K562 (cell line): ENCODE measurements around the gene APC2. TPM values are rescaled to one million over a fixed set of nuclear protein-coding genes. Genes with fewer than 3 reads are reported as not detected.

ENCODE experiments used
- BRD9 ChIP-seq: fragments of 450-650 bp; IDR thresholded peaks from 2 replicates; pipeline ENCODE4 v1.6.1; 2018; ENCODE audit warnings: low read depth; ENCODE audit not compliant: partially characterized antibody
- CREBBP ChIP-seq: IDR thresholded peaks from one replicate; pipeline ENCODE4 v1.6.1; 2012; ENCODE audit warnings: low read depth, mild to moderate bottlenecking, control low read depth, inconsistent platforms, low read length
- CXXC5 ChIP-seq: fragments of 250-450 bp; sonication (Bioruptor Pico); IDR thresholded peaks from 2 replicates; pipeline ENCODE4 v1.8.0; 2022; ENCODE audit warnings: inconsistent platforms, mild to moderate bottlenecking, moderate library complexity
- E2F6 ChIP-seq, 2 experiments: IDR thresholded peaks; 2 replicates each; pipeline ENCODE4 v1.6.1; 2011; ENCODE audit warnings: borderline replicate concordance in 1 of 2, control low read depth in 1 of 2, low read depth in 1 of 2, low read length in 1 of 2, mild to moderate bottlenecking in 1 of 2, mixed read lengths in 1 of 2, moderate library complexity in 1 of 2; ENCODE audit not compliant: insufficient read depth in 1 of 2, insufficient read length in 1 of 2, poor library complexity in 1 of 2, severe bottlenecking in 1 of 2; ENCODE audit errors: extremely low read depth in 1 of 2
- ELF4 ChIP-seq: fragments of 450-650 bp; formaldehyde crosslinking; IDR thresholded peaks from 2 replicates; pipeline ENCODE4 v1.4.0; 2022; ENCODE audit warnings: missing genetic modification characterization
- GTF3C2 ChIP-seq: IDR thresholded peaks from 3 replicates; pipeline ENCODE4 v1.6.1; 2011; ENCODE audit warnings: borderline replicate concordance, mild to moderate bottlenecking, moderate library complexity; ENCODE audit not compliant: insufficient read length; ENCODE audit errors: extremely low read depth
- HES1 ChIP-seq: fragments of 450-650 bp; IDR thresholded peaks from 2 replicates; pipeline ENCODE4 v1.6.1; 2016; ENCODE audit warnings: low read depth, mild to moderate bottlenecking, moderate library complexity
- MAFG ChIP-seq: fragments of 450-650 bp; conservative IDR thresholded peaks from 2 replicates; pipeline ENCODE4 v1.6.1; 2016; ENCODE audit warnings: missing genetic modification characterization, missing compliant biosample characterization
- MAX ChIP-seq: sonication (generic); formaldehyde crosslinking; IDR thresholded peaks from 2 replicates; pipeline ENCODE4 v1.9.0; 2022; ENCODE audit warnings: mild to moderate bottlenecking, missing genetic modification reagents
- MECOM ChIP-seq: fragments of 250-450 bp; sonication (Bioruptor Pico); IDR thresholded peaks from 2 replicates; pipeline ENCODE4 v1.8.0; 2022; ENCODE audit warnings: inconsistent platforms
- POLR2A ChIP-seq: fragments of 450-650 bp; conservative IDR thresholded peaks from 2 replicates; pipeline ENCODE4 v1.6.1; 2016
- SIX5 ChIP-seq, 2 experiments: IDR thresholded peaks; 2 replicates each; pipeline ENCODE4 v1.6.1; 2011; ENCODE audit warnings: low read length in 2 of 2, borderline replicate concordance in 1 of 2, low read depth in 1 of 2, mild to moderate bottlenecking in 1 of 2, moderate library complexity in 1 of 2; ENCODE audit not compliant: insufficient read depth in 1 of 2
- SMARCA5 ChIP-seq: fragments of 450-650 bp; IDR thresholded peaks from 2 replicates; pipeline ENCODE4 v1.6.1; 2016
- TFAP4 ChIP-seq: sonication (generic); formaldehyde crosslinking; IDR thresholded peaks from 2 replicates; pipeline ENCODE4 v1.8.0; 2022; ENCODE audit warnings: missing genetic modification reagents, mild to moderate bottlenecking, moderate library complexity, borderline replicate concordance
- ZBTB5 ChIP-seq: fragments of 450-650 bp; IDR thresholded peaks from 2 replicates; pipeline ENCODE4 v1.6.1; 2017; ENCODE audit warnings: antibody characterized with exemption
- ZKSCAN3 ChIP-seq: fragments of 250-450 bp; sonication (Bioruptor Pico); IDR thresholded peaks from 2 replicates; pipeline ENCODE4 v1.4.0; 2020
- ZNF431 ChIP-seq: sonication (generic); formaldehyde crosslinking; IDR thresholded peaks from 2 replicates; pipeline ENCODE4 v1.8.0; 2022; ENCODE audit warnings: mild to moderate bottlenecking, missing genetic modification reagents
- polyA plus RNA-seq, 8 experiments: library from polyadenylated mRNA; depleted of rRNA in 4 of 8; stranded (reverse) in 5 of 8; unstranded in 3 of 8; fragments of >200 nt; fragmentation: Nextera tagmentation in 2 of 8; fragmentation: Illumina TruSeq in 1 of 8; extraction: Ambion mirVana in 2 of 8; extraction: Trizol in 1 of 8; gene quantifications; 2 replicates each; pipeline versions ENCODE4 v1.2.1 to v1.2.3, GENCODE V29; 2011 to 2014; ENCODE audit warnings: inconsistent platforms in 1 of 8, missing spikeins in 1 of 8
- total RNA-seq, 7 experiments: library from RNA; depleted of rRNA in 6 of 7; stranded (reverse); fragments of >200 nt in 6 of 7; fragmentation: Illumina TruSeq in 2 of 7; extraction: Trizol in 2 of 7; gene quantifications; 2 replicates each; pipeline versions ENCODE4 v1.2.1 to v1.2.3, GENCODE V29; 2011 to 2021; ENCODE audit warnings: low replicate concordance in 1 of 7
- TF ChIP-seq, protein P1 (sequence below): sonication (generic); formaldehyde crosslinking; IDR thresholded peaks from 2 replicates; pipeline ENCODE4 v1.8.1; 2023; ENCODE audit warnings: mild to moderate bottlenecking, missing genetic modification reagents

Gene APC2
- total and polyA plus RNA-seq, 9 of the 15 experiments (the other 6 are each of a cell fraction or from before 2014, with no cell fraction given), result 0.01 to 0.40 (median 0.05) TPM; not detected in 3

GRCh38 chr19:1491114-1491848 is 41.4 kb downstream of the APC2 start, which contains the start of gene REEP6 (continued):
- TF ChIP-seq, protein P1, sequence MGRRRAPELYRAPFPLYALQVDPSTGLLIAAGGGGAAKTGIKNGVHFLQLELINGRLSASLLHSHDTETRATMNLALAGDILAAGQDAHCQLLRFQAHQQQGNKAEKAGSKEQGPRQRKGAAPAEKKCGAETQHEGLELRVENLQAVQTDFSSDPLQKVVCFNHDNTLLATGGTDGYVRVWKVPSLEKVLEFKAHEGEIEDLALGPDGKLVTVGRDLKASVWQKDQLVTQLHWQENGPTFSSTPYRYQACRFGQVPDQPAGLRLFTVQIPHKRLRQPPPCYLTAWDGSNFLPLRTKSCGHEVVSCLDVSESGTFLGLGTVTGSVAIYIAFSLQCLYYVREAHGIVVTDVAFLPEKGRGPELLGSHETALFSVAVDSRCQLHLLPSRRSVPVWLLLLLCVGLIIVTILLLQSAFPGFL, result no peak
- TF ChIP-seq SMARCA5, result 0 out of 2 replicates have a peak, but pooled peaks have one; percentile 21
- peak; percentile 60; the same call in 1 of the 2 replicates for TF ChIP-seq MAX
- TF ChIP-seq HES1, result no peak
- peak; percentile 73 for TF ChIP-seq CXXC5 (CRISPR knock-in tag)
- TF ChIP-seq ZKSCAN3, result no peak
- no peak for TF ChIP-seq ELF4 (CRISPR knock-in tag)
- peak; percentile 86 for TF ChIP-seq POLR2A
- TF ChIP-seq ZBTB5, result no peak
- 0 out of 2 replicates have a peak, but pooled peaks have one; percentile 21 for TF ChIP-seq ZNF431 (CRISPR knock-in tag)
- no peak for TF ChIP-seq CREBBP
- TF ChIP-seq MAFG, result no peak
- TF ChIP-seq GTF3C2, result no peak
- no peak; the same call in 1 of the 2 replicates for TF ChIP-seq TFAP4 (CRISPR knock-in tag)
- peak; percentile 63 to 87 for TF ChIP-seq E2F6 (IDR thresholded peaks at IDR 0.05; ENCODE audit: borderline replicate concordance in 1 of 2, extremely low read depth in 1 of 2, insufficient read depth in 1 of 2, insufficient read length in 1 of 2, low read depth in 1 of 2, low read length in 1 of 2, poor library complexity in 1 of 2, severe bottlenecking in 1 of 2)
- no peak for TF ChIP-seq MECOM
- no peak for TF ChIP-seq BRD9
- no peak for TF ChIP-seq SIX5 (IDR thresholded peaks at IDR 0.05; ENCODE audit: borderline replicate concordance in 1 of 2, insufficient read depth in 1 of 2, low read depth in 1 of 2, low read length in 2 of 2)
